ENCODE measurements around the gene COX19.

- no peak for TF ChIP-seq CTCF (IDR thresholded peaks at IDR 0.05 in 2 of 3, conservative IDR thresholded peaks at IDR 0.05 in 1 of 3; ENCODE audit: borderline replicate concordance in 1 of 3, insufficient read depth in 1 of 3, low read depth in 2 of 3, low read length in 2 of 3)
- TF ChIP-seq, protein P1, sequence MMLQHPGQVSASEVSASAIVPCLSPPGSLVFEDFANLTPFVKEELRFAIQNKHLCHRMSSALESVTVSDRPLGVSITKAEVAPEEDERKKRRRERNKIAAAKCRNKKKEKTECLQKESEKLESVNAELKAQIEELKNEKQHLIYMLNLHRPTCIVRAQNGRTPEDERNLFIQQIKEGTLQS (IDR thresholded peaks at IDR 0.05), result no peak
- TF ChIP-seq YY1 (IDR thresholded peaks at IDR 0.05; ENCODE audit: extremely low read depth, insufficient replicate concordance, low read depth, low read length), result no peak
- TF ChIP-seq CEBPB (IDR thresholded peaks at IDR 0.05; ENCODE audit: low read depth), result no peak
- TF ChIP-seq, protein P2, sequence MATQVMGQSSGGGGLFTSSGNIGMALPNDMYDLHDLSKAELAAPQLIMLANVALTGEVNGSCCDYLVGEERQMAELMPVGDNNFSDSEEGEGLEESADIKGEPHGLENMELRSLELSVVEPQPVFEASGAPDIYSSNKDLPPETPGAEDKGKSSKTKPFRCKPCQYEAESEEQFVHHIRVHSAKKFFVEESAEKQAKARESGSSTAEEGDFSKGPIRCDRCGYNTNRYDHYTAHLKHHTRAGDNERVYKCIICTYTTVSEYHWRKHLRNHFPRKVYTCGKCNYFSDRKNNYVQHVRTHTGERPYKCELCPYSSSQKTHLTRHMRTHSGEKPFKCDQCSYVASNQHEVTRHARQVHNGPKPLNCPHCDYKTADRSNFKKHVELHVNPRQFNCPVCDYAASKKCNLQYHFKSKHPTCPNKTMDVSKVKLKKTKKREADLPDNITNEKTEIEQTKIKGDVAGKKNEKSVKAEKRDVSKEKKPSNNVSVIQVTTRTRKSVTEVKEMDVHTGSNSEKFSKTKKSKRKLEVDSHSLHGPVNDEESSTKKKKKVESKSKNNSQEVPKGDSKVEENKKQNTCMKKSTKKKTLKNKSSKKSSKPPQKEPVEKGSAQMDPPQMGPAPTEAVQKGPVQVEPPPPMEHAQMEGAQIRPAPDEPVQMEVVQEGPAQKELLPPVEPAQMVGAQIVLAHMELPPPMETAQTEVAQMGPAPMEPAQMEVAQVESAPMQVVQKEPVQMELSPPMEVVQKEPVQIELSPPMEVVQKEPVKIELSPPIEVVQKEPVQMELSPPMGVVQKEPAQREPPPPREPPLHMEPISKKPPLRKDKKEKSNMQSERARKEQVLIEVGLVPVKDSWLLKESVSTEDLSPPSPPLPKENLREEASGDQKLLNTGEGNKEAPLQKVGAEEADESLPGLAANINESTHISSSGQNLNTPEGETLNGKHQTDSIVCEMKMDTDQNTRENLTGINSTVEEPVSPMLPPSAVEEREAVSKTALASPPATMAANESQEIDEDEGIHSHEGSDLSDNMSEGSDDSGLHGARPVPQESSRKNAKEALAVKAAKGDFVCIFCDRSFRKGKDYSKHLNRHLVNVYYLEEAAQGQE (IDR thresholded peaks at IDR 0.05; ENCODE audit: low read depth), result no peak
- no peak for TF ChIP-seq POLR2A (IDR thresholded peaks at IDR 0.05; ENCODE audit: borderline replicate concordance, extremely low read depth, insufficient read depth, insufficient read length)
- TF ChIP-seq POLR2AphosphoS5 (IDR thresholded peaks at IDR 0.05; ENCODE audit: low read depth, low read length), result no peak
- TF ChIP-seq JUND (IDR thresholded peaks at IDR 0.05), result no peak
- TF ChIP-seq MAX (IDR thresholded peaks at IDR 0.05), result no peak
- TF ChIP-seq SIN3A (IDR thresholded peaks at IDR 0.05; ENCODE audit: low read depth), result no peak
- no peak for TF ChIP-seq RAD21 (IDR thresholded peaks at IDR 0.05; ENCODE audit: low read depth)
- no peak for TF ChIP-seq EGR1 (IDR thresholded peaks at IDR 0.05; ENCODE audit: low read depth)
- TF ChIP-seq SRF (IDR thresholded peaks at IDR 0.05; ENCODE audit: low read depth), result no peak
- TF ChIP-seq, protein P3, sequence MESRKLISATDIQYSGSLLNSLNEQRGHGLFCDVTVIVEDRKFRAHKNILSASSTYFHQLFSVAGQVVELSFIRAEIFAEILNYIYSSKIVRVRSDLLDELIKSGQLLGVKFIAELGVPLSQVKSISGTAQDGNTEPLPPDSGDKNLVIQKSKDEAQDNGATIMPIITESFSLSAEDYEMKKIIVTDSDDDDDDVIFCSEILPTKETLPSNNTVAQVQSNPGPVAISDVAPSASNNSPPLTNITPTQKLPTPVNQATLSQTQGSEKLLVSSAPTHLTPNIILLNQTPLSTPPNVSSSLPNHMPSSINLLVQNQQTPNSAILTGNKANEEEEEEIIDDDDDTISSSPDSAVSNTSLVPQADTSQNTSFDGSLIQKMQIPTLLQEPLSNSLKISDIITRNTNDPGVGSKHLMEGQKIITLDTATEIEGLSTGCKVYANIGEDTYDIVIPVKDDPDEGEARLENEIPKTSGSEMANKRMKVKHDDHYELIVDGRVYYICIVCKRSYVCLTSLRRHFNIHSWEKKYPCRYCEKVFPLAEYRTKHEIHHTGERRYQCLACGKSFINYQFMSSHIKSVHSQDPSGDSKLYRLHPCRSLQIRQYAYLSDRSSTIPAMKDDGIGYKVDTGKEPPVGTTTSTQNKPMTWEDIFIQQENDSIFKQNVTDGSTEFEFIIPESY (IDR thresholded peaks at IDR 0.05; ENCODE audit: extremely low read depth, insufficient replicate concordance, low read length), result no peak
Measured at GRCh38 chr7:978049-978346, 2.6 kb upstream of the COX19 start.

Measured in HCT116 (cell line).